Astrocyte (in vitro differentiated cells and primary cell): ENCODE measurements around the gene BLACAT1.

Experiments
- CTCF ChIP-seq: IDR thresholded peaks from 2 replicates; pipeline ENCODE4 v1.5.1; 2011; ENCODE audit warnings: low read depth, mild to moderate bottlenecking, inconsistent platforms, low read length, moderate library complexity; ENCODE audit not compliant: insufficient read depth
- EZH2 ChIP-seq: IDR thresholded peaks from 2 replicates; pipeline ENCODE4 v1.6.1; 2012; ENCODE audit warnings: mild to moderate bottlenecking, low read length, inconsistent platforms; ENCODE audit not compliant: insufficient read depth

- TF ChIP-seq CTCF: no peak
- no peak for TF ChIP-seq EZH2
Observed at GRCh38 chr1:205470131-205470530, 14.3 kb upstream of the BLACAT1 start.
